ENCODE measurements around the gene CMBL.

DNA sequence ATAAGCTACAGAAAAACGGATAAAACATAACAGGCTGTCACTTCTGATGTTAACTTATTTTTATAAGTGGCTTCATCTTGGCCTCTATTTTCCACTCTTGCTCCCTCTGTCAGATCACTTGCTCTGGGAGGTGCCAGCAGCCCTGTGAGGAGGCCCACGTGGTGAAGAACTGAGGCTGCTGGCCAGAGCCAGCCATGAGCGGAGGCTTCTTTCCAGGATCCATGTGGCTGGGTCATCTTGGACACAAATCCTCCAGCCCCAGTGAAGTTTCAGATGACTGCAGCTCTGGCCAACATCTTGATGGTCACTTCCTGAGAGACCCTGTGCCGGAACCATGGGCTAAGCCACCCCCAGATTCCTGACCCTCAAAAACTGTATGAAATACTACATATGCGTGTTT lies 7.5 kb upstream of the CMBL start:
- TF ChIP-seq POLR2A (IDR thresholded peaks at IDR 0.05), result no peak
- TF ChIP-seq, protein P1, sequence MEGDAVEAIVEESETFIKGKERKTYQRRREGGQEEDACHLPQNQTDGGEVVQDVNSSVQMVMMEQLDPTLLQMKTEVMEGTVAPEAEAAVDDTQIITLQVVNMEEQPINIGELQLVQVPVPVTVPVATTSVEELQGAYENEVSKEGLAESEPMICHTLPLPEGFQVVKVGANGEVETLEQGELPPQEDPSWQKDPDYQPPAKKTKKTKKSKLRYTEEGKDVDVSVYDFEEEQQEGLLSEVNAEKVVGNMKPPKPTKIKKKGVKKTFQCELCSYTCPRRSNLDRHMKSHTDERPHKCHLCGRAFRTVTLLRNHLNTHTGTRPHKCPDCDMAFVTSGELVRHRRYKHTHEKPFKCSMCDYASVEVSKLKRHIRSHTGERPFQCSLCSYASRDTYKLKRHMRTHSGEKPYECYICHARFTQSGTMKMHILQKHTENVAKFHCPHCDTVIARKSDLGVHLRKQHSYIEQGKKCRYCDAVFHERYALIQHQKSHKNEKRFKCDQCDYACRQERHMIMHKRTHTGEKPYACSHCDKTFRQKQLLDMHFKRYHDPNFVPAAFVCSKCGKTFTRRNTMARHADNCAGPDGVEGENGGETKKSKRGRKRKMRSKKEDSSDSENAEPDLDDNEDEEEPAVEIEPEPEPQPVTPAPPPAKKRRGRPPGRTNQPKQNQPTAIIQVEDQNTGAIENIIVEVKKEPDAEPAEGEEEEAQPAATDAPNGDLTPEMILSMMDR (IDR thresholded peaks at IDR 0.05), result no peak
